HEK293 (cell line): ENCODE results near the gene LILRB1.

Experiments
- ZFHX2 ChIP-seq: fragments of 450-650 bp; formaldehyde crosslinking; conservative IDR thresholded peaks from 2 replicates; pipeline ENCODE4 v1.5.1; 2016; ENCODE audit warnings: missing biosample characterization, missing genetic modification characterization
- ZNF530 ChIP-seq: fragments of 450-650 bp; formaldehyde crosslinking; IDR thresholded peaks from 2 replicates; pipeline ENCODE4 v1.5.1; 2016; ENCODE audit warnings: low read depth, missing biosample characterization, missing genetic modification characterization
- ZNF76 ChIP-seq: fragments of 450-650 bp; formaldehyde crosslinking; IDR thresholded peaks from 2 replicates; pipeline ENCODE4; 2016; ENCODE audit warnings: low read depth, missing biosample characterization, missing genetic modification characterization, borderline replicate concordance

GRCh38 chr19:54607785-54608150 lies 22.5 kb upstream of the LILRB1 start:
- TF ChIP-seq ZNF530 (tag by site-specific recombination) (no peak), ZNF76 (no peak), ZFHX2 (tag by site-specific recombination) (no peak)
